Subcutaneous adipose tissue (tissue), 4 donors: Measurements from ENCODE around the gene HMMR. TPM values are rescaled to one million over a fixed set of nuclear protein-coding genes. Genes with fewer than 3 reads are reported as not detected.

Source experiments
- total RNA-seq, 4 donors: library from RNA; depleted of rRNA; stranded (reverse); fragments of >200 nt; gene quantifications; one replicate each; pipeline ENCODE4 v1.1.0, GENCODE V29; 2016
- TF ChIP-seq, protein P1 (sequence below): fragments of 450-650 bp; IDR thresholded peaks from one replicate; pipeline ENCODE4 v1.5.1; 2016; ENCODE audit warnings: low read depth, mild to moderate bottlenecking, control low read depth, antibody characterized with exemption, moderate library complexity

The HMMR gene
- total RNA-seq, 4 donors from 2014 or later: 0.33 to 2.0 (median 1.5) TPM; not detected in 1

DNA sequence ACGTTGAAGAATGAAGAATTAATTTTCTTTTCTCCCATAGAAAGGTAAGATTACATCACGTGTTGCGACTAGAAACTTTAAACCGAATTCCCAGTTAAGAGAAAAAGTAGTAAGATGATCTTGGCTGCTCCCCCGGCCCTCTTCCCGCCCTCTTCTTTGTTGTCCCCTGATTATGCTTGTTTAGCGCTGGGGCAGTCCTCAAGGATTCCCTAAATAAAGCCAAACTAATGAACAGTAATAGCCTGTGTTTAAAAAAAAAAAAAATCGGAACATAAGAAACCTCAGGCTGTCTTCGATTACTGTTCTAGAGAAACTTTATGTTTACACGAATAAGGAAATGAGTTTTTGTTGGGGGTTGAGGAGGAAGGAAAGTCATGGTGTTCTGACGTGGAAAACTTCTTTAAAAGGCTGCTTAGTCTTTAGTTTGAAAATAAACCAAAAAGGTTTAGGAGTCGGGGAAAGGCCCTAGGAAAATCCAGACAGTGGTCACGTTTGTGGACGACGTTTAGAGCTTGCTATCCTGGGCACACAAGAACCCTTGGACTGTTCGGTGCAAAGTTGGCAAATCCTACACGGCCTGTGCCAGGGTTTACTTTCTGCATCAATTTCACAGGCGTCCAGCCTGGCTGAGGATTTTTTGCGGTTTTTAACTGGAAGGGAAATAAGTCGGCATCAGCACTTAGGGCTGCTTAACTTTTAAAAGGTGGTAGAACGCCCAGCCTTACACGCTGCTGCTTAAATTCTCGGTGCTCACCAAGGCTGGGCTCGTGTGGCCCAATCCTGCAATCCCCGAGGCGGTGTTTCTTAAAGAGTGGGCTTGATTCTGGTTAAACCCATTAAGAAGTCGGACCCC, 43.9 kb downstream of the HMMR start:
- TF ChIP-seq, protein P1, sequence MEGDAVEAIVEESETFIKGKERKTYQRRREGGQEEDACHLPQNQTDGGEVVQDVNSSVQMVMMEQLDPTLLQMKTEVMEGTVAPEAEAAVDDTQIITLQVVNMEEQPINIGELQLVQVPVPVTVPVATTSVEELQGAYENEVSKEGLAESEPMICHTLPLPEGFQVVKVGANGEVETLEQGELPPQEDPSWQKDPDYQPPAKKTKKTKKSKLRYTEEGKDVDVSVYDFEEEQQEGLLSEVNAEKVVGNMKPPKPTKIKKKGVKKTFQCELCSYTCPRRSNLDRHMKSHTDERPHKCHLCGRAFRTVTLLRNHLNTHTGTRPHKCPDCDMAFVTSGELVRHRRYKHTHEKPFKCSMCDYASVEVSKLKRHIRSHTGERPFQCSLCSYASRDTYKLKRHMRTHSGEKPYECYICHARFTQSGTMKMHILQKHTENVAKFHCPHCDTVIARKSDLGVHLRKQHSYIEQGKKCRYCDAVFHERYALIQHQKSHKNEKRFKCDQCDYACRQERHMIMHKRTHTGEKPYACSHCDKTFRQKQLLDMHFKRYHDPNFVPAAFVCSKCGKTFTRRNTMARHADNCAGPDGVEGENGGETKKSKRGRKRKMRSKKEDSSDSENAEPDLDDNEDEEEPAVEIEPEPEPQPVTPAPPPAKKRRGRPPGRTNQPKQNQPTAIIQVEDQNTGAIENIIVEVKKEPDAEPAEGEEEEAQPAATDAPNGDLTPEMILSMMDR: no peak

DNA sequence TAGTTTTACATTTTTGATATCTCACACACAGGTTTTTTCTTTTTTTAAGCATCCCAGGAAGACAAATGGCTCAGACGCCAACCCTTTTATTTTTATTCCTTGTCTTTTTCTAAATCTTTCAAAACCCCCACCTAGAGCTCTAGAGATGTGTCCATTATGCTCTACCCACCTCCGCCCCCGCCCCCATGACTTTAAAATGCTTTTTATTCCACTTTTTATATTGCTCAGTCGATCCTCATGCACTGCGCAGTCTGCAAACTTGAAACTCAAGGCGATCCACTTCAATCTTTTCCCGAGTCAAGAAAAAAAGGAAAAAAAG, 44.6 kb downstream of the HMMR start:
- TF ChIP-seq, protein P1: no peak

DNA sequence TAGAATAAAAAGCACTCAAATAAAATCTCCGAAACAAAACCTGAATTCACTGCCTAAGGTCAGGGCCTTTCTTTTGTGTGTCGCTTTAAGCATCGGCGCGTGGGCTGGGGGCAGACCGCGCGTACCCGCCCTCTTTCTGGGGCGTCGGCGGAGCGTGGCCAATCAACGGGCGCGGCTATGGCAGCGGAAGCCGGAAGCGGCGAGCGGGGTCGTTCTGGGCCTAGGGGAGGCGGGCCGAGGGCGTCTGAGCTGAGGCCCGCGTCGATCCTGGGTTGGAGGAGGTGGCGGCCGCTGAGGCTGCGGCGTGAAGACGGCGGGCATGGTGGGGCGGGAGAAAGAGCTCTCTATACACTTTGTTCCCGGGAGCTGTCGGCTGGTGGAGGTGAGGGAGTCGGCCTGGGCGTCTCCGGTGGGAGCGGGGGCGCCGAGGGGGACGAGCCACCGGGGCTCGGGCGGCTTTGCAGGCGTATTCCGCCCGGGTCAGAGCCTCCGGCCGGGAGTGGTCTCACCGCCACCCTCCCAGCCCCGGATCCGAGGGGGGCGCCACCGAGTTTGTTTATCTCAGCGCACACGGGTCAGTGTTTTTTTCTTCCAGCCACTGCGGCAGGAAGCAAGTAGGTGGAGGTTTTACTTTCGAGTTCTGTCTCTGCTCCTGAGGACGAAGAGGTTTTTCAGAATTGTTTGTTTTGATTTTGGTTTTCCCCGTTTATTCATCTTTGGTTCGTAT, 45.1 kb downstream of the HMMR start, which contains the start of gene MAT2B:
Gene MAT2B (plus strand): TSS at position 252 of the 727 bp plus-strand sequence. CDS start 68 bp downstream, at position 320.
- TF ChIP-seq, protein P1: no peak

DNA sequence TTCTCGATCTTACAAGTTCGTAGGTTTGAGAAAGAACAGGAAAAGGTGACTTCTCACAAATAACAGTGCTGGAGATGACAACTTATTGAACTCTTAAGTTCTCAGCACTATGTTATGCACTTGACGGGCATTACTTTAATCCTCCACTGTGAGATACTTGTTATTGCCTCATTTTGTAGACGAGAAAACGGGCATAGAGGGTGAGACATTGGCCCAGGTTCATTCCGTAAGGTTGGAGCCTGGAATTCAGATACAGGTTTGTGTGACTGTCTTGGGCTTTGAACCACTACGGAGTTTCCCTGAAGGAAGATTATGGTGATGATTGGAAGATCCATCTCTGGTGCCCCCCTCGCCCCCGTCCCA, 45.6 kb downstream of the HMMR start:
- TF ChIP-seq, protein P1: no peak

DNA sequence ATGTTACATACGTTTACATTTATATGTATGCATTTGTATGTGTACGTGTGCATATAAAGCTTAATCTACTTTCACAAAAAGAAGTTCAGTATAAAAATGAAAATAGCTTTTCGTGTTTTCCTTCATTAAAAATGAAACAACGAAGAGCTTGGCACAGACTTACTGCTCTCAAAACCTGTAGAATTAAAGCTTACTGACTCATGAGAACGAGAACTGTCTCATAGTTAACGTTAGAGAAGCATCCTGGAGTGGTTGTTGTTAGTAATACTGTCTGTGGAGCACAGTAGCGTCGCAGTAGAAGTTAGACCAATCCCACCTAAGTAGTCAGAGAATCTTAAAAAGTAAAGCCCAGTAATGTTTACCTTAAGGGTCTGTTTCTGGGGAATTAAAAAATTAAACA, 46.3 kb downstream of the HMMR start:
- TF ChIP-seq, protein P1: no peak

DNA sequence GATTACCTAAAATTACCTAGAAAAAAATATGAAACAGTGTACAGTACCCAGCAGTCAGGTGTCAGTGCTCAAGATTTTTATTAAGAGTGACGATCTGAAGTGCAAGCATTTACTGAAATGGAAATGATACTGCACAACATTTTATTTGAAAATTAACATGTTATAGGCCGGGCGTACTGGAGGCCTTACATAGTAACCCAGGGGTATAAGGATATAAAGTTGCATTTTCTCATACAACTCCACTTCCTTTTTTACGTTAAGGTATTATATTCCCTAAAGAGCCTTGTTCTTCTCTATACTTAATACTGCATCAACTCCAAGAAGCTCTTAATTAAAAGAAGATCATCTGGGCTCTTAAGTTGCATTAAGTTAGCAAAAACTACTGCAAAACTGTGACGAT, 48.3 kb downstream of the HMMR start:
- TF ChIP-seq, protein P1: no peak

DNA sequence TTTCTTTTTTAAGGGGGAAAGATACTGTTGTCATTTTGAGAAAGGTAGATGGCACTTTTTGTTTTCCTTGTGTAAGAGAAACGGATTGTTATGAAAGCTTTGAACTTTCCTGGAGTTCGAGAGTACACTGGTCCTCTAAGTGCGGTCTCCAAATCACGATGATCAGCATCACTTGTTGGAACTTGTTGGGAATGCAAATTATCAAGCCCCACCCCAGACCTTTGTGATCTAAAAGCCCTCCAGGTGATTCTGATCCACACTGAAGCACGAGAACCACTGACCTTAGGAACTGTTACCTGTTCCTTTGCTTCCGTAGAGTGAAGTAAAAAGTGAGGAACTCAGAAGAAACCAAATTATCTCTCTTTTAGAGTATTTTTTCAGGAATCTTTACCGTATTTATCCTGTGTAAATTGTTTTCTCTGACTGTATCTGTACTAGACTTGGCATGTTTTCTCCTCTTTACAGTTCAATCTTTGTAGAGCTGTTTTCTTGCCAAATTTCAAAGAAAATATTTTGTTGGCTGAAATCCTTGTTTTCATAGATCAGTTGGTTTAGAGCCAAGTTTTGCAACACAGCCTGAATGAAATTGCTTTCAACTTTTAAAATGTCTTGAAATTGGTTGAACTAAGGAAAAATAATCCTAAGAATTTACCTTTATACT, 49.0 kb downstream of the HMMR start:
- TF ChIP-seq, protein P1: no peak
